Putamen (tissue), 1 donor: ENCODE results near the gene TMEM250.

ENCODE experiments used
- DNase-seq: peaks from one replicate; pipeline ENCODE4 v3.0.0-alpha.2; 2016; ENCODE audit warnings: low spot score

The TMEM250 gene

DNA sequence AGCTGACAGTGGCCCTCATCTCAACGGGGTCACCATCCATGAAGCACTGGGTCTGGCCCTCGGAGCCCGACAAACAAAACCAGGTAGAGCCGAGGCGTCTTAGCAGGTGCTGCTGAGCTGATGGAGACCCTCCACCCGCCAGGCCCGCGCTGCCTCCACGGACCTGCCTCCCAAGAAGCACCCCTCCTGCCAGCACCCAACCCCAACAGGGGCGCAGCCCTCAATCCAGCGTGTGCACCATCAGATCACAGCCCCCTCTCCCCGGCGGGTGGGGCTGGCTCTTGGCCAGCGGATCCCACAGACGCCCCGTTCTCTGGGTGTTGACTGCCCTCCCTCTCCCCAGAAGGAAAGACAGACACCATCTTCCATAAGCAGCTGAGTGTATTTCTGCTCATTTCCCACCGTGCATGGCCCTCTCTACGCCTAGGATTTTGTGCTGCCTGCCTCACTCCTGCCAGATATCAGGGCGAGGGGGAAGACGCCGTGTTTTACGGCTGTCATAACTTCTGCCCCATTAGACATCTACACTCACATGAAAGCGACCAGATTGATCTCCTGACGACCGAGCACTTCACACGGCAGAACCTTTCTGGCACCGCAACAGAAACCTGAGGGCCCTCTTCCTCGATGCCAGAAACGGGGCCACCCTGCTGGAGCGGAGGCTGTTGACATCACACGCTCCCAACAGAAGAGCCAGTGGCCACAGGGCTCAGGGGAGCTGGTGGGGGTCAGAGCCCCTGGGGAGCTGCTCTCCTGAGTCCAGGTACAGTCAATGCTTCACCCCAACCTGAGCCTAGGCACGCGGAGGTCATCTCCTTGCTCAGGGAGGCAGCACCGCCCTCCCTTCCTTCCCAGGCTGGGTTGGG is 35.9 kb downstream of the TMEM250 start:
- no peak for DNase-seq

DNA sequence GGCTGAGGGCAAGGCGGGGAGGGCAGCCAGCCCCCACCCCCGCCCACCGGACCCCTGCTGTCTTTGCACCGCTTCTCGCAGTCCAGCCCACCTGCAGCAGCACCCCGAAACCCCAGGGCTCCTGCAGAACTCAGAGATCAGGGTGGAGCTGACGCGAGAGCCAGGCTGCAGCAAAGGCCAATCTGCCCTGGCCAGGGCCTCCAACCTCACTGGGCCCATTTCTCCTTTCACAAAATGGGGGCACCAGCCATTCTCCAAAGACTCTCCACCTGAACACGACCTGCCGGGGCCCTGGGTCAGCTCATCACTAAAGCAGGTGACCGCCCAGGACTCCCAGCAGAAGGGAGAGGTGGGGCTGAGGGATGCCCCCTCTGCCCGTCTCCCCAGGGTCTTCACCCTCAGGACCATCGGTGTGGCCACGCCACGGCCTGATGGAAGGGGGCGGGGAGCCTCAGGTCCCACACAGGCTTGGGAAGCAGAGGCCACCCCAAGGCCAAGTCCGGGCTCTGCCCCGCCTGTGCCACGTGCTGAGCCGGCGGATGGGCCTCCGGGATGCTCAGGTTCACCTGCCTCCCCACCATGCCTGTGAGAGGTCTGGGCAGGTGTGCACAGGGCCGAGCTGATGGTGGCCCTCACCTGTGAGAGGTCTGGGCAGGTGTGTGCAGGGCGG is 36.7 kb downstream of the TMEM250 start:
- DNase-seq: no peak

GRCh38 chr9:136081113-136081825 is 37.4 kb downstream of the TMEM250 start:
- no peak for DNase-seq

DNA sequence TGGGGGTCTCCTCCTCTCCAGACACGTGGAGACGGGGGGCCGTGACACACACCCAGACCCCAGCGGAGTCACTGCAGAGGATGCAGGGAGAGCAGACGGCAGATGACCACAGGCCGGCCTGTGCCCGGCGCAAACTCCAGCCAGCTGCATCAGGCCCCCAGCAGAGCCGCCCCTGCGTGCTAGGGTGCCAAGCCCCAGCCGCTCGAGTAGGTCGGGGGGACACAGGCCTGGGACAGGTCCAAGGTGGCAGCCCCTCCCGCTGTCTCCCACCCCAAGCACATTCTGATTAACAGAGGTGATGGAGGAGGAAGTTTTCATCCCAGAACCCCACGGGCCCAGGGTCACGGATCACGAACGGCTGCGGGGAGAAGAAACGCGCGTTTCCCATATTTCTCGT is 38.0 kb downstream of the TMEM250 start:
- DNase-seq: no peak

DNA sequence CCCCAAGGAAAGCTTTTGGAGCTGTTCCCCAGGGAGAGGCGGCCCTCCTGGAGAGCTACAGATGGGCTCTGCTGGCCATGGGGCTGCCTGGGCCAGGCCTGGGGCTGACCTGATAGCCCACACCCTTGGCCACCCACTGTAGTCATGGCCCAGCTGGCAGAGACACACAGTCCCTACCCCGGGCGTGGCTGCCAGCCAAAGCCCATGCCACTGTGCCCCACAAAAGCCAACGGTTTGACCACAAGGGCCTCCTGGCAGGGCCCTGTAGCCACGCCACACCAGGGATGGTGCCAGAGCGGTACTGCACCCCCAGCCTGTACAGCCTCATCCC is 38.8 kb downstream of the TMEM250 start:
- no peak for DNase-seq

- no peak for DNase-seq
Observed at GRCh38 chr9:136079211-136079915, 39.3 kb downstream of the TMEM250 start.

- no peak for DNase-seq
Observed at GRCh38 chr9:136078498-136079011, 40.1 kb downstream of the TMEM250 start.

GRCh38 chr9:136078024-136078423 is 40.7 kb downstream of the TMEM250 start:
- DNase-seq: no peak

- DNase-seq: no peak
Observed at GRCh38 chr9:136077491-136077890, 41.2 kb downstream of the TMEM250 start.

DNA sequence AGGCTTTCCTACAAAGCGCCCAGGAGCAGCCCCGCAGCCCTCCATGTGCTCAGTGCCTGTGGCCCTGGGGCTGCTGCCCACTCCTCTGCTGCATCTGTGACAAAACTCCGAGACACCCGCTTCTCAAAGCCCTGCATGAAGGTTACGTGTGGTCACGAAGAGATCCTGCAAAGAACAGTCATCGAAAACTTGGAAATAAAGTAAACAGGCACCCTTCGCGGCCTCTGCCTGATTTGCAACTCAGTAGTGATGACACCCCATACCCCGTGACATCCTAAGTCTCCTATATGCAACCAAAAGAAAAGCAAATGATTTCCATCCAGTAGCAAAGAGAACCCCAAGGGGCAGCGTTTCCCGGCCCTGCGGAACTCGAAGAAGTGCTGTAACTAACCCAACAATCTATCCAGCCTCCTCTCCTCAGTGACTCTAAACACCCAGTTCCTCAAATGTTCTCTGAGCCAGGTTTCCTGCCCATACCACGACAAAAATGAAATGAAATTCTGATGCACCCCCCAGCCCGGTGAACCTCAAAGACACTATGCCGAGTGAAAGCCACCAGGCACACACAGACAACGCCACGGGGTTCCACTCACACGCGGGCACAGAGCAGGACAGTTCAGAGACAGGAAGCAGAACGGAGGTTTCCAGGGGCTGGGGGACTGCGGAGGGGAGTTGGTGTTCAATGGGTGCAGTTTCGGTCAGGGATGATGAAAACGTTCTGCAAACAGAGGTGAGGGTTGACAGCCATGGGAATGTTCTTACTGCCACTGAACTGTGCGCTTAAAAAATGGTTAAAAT is 42.6 kb downstream of the TMEM250 start:
- DNase-seq: no peak

DNA sequence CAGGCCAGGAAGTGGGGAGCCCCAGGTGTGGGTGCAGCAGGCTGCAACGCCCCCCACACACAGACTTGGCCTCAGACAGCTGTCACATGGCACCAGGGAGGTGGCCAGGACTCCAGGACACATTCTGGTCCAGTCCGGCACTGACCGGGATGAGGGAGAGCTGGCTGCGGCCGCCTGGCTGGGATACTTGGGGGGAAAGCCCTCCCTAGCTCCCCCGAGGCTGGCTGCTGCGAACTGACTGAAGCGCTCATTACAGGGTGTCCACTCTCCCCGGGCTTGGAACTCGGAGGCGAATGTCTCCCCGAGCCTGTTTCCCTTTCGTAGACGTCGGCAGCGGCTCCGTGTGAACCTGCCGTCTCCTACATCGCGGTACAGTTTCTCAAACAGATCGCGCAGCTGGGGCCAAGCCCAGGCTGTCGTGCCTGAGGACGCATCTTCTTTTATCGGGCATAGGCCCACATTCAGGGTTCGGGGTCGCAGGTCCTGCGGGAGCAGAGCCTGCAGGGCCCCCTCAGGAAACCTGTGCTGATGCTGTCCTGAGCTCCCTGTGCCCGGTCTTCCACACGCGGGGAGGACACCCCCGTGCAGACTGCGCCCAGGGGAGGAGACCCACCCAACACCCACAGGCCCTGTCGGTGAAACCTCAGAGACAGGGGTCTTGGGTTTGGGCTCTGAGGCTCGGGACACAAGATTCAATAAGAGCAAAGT is 43.4 kb downstream of the TMEM250 start:
- no peak for DNase-seq

GRCh38 chr9:136074706-136075105 is 44.0 kb downstream of the TMEM250 start:
- DNase-seq: no peak
